Fibroblast of the conjunctiva (primary cell): ENCODE results near the gene KRT13.

Experiments used
- DNase-seq: peaks from one replicate; pipeline ENCODE4 v3.0.0-alpha.2; 2010; ENCODE audit warnings: low read depth

The KRT13 gene

DNA sequence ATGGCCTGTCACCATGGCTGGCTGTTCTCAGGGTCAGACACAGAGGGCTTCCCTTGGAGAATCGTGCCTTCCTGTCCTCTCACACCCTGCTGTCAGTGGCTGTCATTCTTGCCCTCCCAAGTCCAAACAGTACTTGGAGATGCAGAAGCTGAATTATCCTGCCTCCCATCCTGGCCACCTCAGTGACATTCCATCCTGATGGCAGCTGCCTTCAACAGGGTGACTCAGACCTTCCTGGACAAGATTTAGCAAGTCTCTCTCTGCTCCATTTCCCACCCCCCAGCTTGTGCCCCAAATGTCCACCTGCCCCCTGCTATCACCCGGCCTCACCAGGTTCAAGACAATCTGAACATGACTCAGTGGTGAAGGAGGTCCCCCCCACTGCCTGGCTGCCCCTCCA lies 10.9 kb downstream of the KRT13 start:
- no peak for DNase-seq

DNA sequence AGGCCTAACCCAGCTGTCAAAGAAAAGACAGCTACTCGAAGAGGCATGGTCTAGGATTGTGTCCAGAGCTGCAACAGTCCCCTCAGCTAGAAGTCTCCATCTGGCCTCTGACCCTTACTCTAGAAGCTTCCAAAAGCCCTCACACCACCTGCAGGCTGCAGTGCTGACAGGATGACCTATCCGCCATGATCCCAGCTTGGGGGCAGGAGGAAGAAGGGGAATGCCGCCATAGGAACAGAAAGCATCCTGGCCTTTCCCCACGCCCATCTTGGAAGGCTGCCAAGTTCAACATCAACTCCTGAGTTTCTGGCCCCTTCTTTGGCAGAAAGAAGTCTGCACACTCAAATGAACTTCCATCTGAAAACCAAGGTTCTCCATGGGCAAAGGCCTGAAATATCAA lies 12.6 kb downstream of the KRT13 start:
- peak; percentile 32 for DNase-seq

DNA sequence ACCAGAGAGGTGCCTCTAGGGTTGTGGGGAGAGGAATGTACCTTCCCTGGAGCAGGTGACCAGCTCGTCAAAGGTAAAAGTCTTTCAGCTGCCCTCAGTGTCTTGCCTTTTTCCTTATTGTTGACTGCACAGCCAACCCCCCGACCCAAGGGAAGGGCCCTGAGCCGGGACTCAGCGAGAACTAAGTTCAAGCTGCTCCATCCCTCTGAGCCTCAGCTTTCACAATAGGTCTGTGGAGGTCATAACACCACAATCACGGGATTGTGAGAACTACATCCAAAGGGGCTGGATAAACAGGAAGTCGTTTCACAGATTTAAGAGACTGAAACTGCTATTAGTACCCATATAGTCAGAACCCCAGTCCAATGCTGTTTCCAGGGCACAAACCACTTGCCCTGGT lies 13.1 kb downstream of the KRT13 start:
- no peak for DNase-seq

DNA sequence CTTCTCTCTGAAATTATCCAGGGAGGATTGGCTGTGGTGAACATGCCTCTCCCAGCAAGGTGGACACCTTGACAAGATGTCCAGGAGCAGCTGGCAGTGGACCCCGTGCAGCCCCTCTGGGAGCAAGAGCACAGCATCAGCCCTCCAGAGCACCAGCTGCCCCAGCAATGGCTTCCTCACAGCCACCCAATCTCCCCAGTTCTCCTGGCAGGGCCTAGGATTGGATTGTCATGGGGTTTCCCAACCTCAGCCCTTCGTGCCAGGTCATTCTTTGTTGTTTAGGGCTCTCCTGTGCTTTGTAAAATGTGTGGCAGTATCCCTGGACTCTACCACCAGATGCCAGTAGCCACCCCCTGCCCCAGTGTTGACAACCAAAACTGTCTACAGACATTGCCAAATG lies 13.9 kb downstream of the KRT13 start:
- DNase-seq = no peak

DNA sequence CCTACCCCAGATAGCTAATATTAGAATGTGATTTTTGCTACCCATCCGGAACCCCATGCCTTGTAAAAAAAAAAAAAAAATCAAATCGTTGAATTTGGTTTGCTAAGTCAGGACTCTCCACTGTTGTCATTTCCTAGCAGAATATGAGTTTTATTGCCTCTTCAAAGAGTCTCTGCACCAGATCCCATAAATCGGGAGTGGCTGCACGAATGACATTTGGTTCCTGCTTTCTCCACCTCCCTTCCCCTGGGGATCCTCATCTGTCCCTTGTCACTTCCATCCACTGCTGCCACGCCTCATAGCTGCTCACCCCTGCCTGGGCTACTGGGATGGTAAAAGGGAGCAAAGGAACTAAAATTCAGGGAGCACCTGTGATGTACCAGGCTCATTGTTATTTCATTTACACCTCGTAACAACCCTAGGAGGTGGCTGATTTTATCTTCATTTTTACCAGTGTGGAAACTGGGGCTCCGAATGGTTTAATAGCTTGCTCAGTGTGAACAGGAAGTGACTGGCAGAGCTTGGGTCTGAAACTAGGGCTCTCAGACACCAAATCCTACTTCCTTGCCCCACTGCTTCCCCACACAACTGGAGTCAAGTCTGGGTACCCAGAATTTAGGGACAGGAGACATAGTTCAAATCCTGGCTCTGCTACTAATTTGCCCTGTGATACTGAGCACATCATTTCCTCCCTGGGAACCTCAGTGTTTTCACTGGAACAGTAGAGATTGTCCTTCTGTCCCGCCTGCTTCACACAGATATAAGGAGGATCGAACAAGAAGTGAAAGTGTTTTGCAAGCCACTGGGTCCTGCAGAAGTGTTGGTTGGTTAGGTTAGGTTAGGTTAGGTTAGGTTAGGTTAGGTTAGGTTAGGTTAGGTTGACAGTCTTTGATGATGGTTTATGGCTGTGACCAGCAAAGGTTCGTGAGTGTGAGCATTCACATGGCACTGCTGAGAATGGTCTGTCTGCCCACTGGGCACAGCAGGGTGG lies 15.1 kb downstream of the KRT13 start:
- no peak for DNase-seq

DNA sequence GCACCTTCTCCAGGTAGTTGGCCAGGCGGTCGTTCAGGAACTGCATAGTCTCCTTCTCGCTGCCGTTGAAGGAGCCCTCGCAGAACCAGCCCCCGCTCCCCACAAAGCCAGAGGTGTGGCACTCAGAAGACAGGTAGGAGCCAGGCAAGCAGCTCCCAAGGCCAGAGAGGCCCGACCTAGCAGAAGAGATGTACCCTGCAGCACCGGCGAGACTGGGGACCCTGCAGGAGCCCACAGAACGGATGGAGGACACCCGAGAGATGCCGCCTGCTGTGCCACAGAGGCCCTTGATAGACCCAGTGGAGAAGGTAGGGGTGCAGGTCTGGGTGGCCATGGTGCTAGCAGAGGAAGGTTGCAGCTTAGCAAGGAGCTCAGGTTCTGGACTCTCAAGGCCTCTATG lies 15.9 kb downstream of the KRT13 start, which contains the start of gene KRT36:
TSS of gene KRT36 (minus strand) at position 380 of the 400 bp plus-strand sequence. CDS start at position 334, 46 bp downstream.
- DNase-seq = no peak

DNA sequence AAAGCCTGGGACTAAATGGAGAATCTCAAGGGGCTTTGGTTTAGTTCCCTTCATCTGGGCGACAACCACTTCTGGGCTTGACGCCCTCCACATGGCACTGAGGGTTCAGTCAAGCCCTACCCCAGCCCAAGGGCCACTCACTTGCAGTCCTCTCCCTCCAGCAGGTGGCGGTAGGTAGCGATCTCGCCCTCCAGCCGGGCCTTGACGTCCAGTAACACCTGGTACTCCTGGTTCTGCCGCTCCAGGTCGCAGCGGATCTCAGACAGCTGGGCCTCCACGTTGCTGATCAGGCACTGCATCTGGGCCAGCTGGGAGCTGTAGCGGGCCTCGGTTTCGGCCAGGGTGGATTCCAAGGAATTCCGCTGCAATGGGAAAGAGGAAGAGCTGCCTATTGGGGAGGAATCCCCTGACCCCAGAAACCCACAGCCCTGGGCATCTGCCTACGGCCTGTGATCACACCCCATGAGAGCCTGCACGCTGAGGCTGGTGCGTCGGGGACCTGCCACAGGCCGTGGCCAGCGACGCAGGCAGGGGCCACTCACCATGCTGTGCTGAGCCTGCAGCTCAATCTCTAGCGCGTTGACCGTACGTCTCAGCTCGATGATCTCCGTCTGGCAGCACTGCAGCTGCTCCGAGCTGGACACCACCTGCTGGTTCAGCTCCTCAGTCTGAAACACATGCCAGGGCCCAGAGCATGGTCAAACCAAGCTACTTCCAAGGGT lies 18.4 kb downstream of the KRT13 start:
- no peak for DNase-seq

DNA sequence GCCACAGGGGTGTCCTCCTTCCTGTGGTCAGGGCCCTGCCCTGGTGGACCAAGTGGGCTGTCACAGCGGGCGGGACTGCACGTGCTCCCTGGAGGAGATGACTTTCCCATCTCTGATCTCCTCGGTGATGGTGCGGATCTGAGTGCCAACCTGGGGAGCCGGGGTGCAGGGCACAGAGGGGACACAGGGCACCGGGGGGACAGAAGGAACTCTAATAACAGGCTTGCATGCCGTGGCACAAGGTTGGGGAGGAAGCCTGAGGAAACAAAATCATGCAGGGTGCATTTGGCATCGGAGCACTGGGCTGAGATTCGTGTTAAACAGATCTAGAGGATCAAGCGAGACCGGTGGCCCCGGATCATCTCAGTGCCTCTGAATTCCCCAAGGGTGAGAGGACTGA lies 19.1 kb downstream of the KRT13 start:
- no peak for DNase-seq

DNA sequence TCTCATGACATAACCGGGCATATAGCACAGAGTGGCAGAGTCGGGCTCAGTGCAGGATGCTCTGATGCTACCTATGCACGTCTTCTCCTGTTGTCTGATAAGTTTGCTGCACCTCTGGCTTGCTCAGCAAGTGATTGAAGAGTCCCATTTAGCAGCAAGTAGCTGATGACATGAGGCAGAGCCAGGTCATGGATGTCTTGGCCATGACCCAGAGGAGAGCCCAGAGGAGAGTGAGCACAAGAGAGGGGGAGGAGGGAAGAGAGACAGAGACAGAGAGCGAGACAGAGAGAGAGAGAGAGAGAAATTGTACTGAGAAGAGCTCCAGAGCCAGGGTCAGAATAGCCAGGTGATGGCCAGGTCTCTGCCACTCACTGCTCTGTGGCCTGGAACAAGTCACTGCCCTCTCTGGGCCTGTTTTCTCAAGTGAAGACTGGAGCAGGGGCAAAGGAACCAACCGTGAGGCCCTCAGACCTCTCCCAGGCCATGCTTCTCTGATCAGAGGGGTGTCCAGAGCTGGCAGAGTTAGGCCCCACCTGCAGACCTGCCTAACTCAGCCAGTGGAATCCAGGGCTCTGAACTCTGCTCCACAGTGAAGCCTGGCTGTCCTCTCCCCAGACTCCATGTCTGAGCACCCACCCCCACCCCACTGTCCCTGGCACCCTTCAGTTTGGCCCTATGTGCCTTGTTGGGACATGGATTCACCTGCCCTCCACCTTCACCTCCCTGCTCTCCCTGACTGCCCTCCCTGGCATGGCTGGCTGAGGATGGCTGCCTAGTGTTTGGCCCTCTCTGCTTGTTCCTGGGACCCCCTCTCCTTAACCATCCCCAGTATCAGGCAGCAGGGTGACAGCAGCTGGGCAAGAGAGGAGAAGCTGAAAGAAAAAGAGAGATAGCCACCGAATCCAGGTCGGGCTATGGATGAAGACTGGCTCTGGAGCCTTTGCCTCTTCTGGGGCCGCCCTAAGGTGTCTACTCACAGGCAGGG lies 20.2 kb downstream of the KRT13 start:
- no peak for DNase-seq

DNA sequence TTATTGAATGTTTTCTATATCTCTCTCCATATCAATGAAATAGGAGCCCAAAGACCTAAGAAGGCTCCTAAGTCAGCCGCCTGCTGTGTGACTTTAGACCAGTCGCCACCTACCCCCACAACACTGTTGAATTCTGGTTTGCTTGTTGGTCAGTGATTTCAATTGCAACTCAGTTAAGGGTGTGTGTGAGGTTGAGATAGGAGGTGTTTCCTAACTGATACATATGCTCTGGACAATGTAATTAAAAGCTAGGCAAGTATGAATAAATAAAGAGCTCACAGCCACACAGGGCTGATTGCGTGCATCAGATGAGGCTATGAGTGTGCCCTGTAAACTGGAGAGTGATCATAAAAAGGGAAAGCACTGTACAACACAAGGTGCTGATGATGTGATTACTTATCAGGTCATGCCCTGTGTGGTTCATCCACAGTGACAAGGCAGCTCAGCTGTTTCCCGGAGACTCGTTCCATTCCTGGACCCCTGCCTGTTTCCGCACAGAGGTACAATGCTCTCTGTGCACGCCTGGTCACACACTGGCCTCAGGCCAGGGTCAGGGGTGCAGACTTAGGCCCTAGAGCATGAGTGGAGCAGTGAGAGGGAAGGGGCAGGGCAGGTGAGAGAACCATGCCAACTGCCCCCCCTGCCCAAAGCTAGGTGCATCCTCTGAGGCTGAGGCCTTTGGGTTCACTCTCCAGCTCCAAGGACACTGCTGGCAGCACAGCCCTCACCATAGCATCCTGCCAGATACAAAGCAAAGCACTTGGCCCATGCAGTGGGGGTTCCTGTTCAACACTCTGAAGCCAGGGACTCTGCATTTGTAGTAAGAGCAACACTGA lies 21.2 kb downstream of the KRT13 start:
- DNase-seq = no peak

DNA sequence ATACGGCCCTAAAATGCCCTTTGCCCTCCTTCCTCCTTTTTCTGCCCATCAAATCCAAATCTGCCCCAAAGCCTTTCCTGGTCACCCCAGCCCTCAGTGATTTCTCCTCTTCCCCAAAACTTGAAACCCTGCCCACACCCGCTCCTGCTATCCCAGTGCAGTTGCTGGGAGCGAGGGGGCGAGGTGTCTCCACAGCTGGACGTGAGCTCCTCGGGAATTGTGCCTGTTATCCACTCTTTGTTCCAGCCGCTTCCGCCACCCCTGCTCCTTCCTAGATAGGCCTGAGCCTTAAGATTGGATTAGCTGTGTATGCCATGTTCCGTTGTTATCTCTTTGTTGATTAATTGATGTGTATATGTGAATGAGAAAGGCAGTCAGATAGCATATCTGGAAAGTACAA lies 21.9 kb downstream of the KRT13 start:
- DNase-seq = no peak

DNA sequence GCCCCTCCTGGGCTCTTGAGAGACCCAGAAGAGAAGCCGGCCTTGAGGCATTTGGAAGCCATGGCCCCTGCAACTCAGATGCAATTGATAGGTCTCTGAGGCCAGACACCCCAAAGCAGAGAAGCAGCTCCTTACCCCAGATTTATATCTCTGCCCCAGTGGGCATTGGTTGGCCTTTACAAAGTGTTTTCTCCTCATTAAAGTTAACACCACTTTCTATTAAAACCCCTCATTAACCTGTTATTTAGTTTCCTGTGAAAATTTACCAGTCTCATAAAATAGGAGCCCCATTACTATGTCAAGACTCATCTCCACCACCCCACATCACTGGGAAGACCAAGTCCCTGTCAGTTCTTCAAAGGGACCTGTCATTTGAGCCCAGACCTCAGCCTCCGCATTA lies 24.4 kb downstream of the KRT13 start, which contains the start of gene KRT35:
TSS of gene KRT35 (minus strand) at position 116 of the 400 bp plus-strand sequence. CDS start at position 62, 54 bp downstream.
- DNase-seq = no peak

DNA sequence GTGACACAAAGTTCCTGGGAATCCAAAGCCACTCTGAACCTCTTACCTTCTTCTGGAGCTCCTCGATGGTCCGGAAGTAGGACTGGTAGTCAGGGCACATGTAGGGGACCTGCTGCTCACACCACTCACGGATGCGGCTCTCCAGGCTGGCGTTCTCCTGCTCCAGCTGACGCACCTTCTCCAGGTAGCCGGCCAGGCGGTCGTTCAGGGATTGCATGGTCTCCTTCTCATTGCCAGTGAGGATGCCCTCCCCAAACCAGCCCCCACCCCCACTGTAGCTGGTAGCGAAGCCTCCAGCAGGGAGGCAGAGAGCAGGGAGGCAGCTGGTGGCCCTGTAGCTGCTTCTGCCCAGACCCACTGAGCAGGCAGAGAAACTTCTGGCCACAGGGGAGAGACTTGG lies 24.8 kb downstream of the KRT13 start:
- no peak for DNase-seq

DNA sequence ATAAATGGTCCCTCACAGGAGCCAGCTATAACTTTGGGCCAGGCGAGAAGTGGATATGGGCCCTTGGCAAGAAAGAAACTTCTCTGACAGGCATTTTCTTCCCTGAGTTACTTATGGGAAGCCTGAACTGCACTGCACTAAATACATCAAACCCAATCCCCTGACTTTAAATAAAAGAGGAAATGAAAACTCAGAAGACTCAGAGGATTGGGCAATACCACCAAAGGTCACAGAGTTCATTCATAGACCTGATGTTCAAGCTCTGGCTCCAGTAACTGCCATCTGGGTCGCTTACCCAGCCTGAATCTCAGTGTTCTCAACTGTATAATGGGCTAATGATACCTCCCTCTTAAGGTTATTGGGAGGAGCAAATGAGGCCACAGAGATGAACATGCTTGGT lies 25.3 kb downstream of the KRT13 start:
- no peak for DNase-seq

DNA sequence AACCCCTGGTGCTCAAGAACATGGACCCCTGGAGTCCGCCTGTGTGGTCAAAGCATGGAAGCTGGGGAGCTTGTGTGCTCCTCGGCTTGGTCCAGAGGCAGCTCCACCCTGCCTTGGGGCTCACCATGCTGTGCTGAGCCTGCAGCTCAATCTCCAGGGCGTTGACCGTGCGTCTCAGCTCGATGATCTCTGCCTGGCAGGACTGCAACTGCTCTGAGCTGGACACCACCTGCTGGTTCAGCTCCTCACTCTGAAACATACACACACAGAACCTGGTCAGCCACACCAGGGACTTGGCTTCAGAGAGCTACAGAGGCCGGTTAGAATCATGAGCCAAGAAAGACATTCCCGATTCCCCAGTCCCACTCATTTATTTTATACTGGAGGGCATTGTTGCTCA lies 27.2 kb downstream of the KRT13 start:
- DNase-seq = no peak

DNA sequence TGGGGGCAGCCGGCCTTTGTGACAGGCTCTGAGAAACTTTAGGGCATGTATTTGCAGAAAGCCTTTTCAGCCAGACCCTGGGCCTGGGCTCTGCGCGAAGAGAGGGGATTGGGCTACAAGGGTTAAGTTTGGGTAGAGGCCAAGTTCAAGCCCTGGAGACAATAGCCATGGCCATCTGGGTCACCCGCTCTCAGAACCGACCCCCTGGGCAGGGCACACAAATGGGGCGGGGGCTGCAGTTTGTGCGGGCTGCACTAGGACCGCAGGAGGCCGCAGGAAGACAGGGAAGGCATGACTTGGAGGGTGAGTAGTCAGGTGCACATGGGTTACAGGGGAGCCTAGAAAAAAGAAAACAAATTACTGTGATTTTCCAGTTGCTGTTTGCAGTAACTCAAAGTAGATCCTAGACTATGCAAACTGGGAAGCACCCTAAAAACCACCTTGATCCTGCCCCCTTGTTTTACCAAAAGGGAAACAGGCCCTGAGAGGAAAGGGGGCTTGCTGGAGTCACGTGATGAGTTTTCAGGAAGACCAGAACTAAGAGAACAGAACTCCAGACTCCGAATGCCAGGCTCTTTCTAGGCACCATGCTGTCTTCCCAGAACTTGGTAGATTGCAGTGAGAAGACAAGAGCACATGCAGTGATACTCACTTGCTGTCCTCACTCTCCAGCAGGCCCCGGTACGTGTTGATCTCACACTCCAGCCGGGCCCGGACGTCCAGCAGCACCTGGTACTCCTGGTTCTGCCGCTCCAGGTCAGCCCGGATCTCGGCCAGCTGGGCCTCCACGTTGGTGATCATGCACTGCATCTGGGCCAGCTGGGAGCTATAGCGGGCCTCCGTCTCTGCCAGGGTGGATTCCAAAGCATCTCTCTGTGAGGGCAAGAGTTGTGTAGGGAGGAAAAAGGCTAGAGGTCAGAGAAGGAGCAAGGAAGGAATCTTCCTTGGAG lies 28.3 kb downstream of the KRT13 start:
- DNase-seq = no peak

DNA sequence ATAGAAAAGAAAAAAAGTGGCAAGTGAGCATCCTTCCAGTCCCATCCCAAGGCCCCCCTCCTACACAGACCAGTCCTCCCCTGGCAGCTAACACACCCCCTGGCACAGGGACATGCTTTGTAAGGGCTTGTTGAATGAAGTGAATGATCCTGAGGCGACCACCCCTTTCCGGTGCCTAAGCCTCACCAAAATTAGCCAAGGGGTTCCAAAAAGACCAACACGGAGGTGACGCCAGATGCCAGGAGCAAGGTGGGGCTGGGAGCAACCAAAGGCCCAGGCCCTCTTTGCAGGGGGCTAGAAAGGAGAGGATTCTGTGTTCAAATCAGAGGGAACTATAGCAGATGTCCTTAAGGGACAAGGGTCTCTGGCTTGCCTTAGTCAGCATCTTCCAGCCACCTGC lies 30.0 kb downstream of the KRT13 start:
- no peak for DNase-seq

DNA sequence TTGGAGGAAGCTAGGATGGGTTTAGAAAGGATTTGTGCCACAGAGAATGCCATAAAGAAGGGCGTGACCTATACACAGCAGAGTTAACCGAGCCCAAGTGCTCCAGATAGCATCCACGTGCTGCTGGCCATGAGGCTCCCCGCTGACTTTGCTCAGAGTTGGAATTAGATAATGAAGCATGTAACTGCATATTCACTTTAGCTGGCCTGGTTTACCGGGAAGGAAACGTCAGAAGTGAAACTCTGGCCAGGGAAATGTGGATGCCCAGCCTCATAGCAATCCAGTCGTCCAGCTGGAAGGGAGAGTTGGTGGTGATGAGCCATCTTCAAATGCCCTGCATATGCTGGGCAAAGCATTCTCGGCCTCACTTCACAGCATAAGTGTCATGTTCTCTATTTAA lies 30.5 kb downstream of the KRT13 start:
- DNase-seq = no peak

DNA sequence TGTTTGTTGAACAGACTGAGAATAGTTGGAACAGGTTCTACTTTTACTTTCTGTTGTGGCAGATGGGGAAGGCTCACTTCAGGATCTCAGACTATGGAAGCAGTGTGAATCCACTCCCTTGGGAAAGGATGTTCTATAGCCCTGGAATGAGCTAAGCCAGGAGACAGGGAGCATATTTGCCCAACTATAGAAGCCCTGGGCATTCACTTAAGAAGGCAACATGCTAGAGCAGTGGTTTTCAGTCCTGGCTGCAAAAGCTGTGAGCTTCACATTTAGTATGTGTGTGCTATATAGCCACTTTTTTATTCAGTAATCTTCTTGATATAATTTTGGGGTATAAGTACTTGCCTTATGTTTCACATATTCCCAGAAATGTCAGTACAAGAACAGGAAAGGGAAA lies 37.1 kb downstream of the KRT13 start:
- no peak for DNase-seq

DNA sequence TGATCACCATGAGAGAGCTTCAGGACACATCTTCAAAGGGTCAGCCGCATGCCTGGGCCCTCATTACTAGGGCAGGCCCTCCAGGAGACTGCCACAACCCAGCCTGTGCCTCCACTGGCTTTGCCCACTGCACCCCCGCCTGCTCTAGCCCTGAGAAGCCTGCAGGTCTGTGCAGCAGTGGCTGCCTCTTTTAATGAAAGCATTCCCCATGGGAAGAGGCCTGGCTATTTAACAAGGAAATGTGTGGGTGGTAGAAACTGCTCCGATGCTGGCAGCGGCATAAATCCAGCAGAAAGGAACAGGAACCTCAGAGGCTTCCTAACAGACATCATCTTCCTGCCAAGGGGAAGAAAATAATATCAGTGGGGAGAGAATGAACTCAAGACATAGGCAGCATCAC lies 37.9 kb downstream of the KRT13 start:
- no peak for DNase-seq
